Naive thymus-derived CD4-positive, alpha-beta T cell (primary cell): ENCODE data around the gene YTHDC2. TPM values are rescaled to one million over a fixed set of nuclear protein-coding genes. Genes with fewer than 3 reads are reported as not detected.

ENCODE experiments used
- ATAC-seq: fragments of 150-1000 bp; cut with Tn5 transposase; 2 replicates; pipeline ENCODE4 v1.10.0; 2021; ENCODE audit warnings: mild to moderate bottlenecking, moderate library complexity
- CTCF ChIA-PET: fragments of 350-600 bp; sonication (Branson Sonifier 250); formaldehyde crosslinking; loops from one replicate; lab custom pipeline; 2021; ENCODE audit warnings: antibody characterized with exemption; lab: Charles Lee
- POLR2A ChIA-PET: fragments of 350-600 bp; sonication (Branson Sonifier 250); formaldehyde crosslinking; loops from one replicate; lab custom pipeline; 2021; ENCODE audit warnings: antibody characterized with exemption, inconsistent platforms; lab: Charles Lee
- DNase-seq, 9 donors: peaks; one replicate each; pipeline versions ENCODE4 v3.0.0 to v3.0.0-alpha.2; 2020 to 2022; ENCODE audit warnings: mixed read lengths in 1 of 9
- H3K27ac ChIP-seq: one replicate; pipeline ENCODE4 v1.7.0; 2013; ENCODE audit warnings: mild to moderate bottlenecking, low read depth, low read length, moderate library complexity
- H3K27me3 ChIP-seq, 2 donors: one replicate each; pipeline ENCODE4 v1.7.0; 2013; ENCODE audit warnings: low read length in 2 of 2, mild to moderate bottlenecking in 2 of 2, moderate library complexity in 2 of 2; ENCODE audit not compliant: control insufficient read depth in 2 of 2, insufficient read depth in 2 of 2
- H3K36me3 ChIP-seq, 3 experiments: 1 replicate in 2 of 3; 2 replicates in 1 of 3; pipeline ENCODE4 v1.7.0; 2013; ENCODE audit warnings: low read length in 3 of 3, mild to moderate bottlenecking in 3 of 3, moderate library complexity in 1 of 3; ENCODE audit not compliant: insufficient read depth in 3 of 3, control insufficient read depth in 2 of 3
- H3K4me1 ChIP-seq, 2 donors: one replicate each; pipeline ENCODE4 v1.7.0; 2013; ENCODE audit warnings: low read length in 2 of 2, mild to moderate bottlenecking in 2 of 2, moderate library complexity in 1 of 2; ENCODE audit not compliant: control insufficient read depth in 2 of 2, insufficient read depth in 2 of 2
- H3K4me3 ChIP-seq: 2 replicates; pipeline ENCODE4 v1.7.0; 2013; ENCODE audit warnings: mild to moderate bottlenecking, low read length
- H3K9me3 ChIP-seq, 3 experiments: 1 replicate in 2 of 3; 2 replicates in 1 of 3; pipeline ENCODE4 v1.7.0; 2013; ENCODE audit warnings: low read length in 3 of 3; ENCODE audit not compliant: control insufficient read depth in 2 of 3
- H3K27ac Mint-ChIP-seq, 9 donors: one replicate each; pipeline ENCODE4 v1.8.0; 2020 to 2022; ENCODE audit warnings: mixed read lengths in 9 of 9, mild to moderate bottlenecking in 8 of 9, moderate library complexity in 5 of 9, inconsistent platforms in 2 of 9
- H3K27me3 Mint-ChIP-seq, 5 donors: one replicate each; pipeline ENCODE4 v1.8.0; 2021 to 2022; ENCODE audit warnings: mixed read lengths in 5 of 5, mild to moderate bottlenecking in 1 of 5
- H3K36me3 Mint-ChIP-seq, 5 donors: one replicate each; pipeline ENCODE4 v1.8.0; 2020 to 2022; ENCODE audit warnings: mixed read lengths in 5 of 5, mild to moderate bottlenecking in 3 of 5, inconsistent platforms in 1 of 5
- H3K4me1 Mint-ChIP-seq, 7 donors: one replicate each; pipeline ENCODE4 v1.8.0; 2020 to 2022; ENCODE audit warnings: mixed read lengths in 7 of 7, mild to moderate bottlenecking in 3 of 7, inconsistent platforms in 1 of 7
- H3K4me3 Mint-ChIP-seq, 10 donors: one replicate each; pipeline ENCODE4 v1.8.0; 2020 to 2022; ENCODE audit warnings: mild to moderate bottlenecking in 10 of 10, mixed read lengths in 10 of 10, moderate library complexity in 6 of 10, inconsistent platforms in 2 of 10
- H3K9me3 Mint-ChIP-seq, 11 donors: one replicate each; pipeline ENCODE4 v1.8.0; 2020 to 2022; ENCODE audit warnings: mixed read lengths in 11 of 11, mild to moderate bottlenecking in 4 of 11, inconsistent platforms in 1 of 11, moderate library complexity in 1 of 11
- intact Hi-C, 2 donors: fragments of 100-400 bp; cut with micrococcal nuclease; formaldehyde crosslinking; loops; one replicate each; pipeline ENCODE4 v1.15.1; 2023
- polyA plus RNA-seq, 2 donors: library from polyadenylated mRNA; unstranded; fragments of 300-500 nt; fragmentation: Illumina TruSeq; gene quantifications; one replicate each; pipeline ENCODE4 v1.2.3, GENCODE V29; 2021
- total RNA-seq, 6 experiments: library from RNA in 5 of 6; stranded (reverse) in 5 of 6; gene quantifications; 1 replicate in 5 of 6; 2 replicates in 1 of 6; pipeline ENCODE4 v1.2.3 and lab custom pipeline; 2021 to 2026

The YTHDC2 gene
- total and polyA plus RNA-seq, 7 experiments from 2014 or later = 8.1 to 53.6 (median 42.5) TPM

DNA sequence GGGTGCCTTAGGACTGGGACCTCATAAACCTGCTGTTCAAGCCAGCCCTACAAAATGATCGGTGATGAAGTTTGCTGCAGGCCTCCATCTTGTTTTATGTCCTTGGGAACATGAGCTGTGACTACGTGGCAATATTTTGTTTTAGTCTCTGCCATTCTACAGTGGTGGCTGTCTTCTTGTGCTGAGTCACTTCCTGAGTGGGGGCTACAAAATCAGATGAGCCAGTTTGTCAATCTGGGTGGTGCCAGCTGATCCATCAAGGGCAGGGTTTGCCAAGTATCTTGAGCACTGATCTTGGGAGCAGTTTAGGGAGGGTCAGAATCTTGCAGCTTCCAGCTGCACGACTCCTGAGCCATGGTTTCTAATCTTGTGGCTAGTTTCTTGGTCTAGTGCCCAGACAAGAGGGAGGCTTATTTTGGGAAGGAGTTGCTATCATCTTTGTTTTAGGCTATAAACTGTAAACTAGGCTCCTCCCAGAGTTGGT, 94.7 kb downstream of the YTHDC2 start:
- Mint-ChIP-seq H3K27me3 (peaks cover 21 to 37% (median 27%) of the 10 kb centered on the region in 5 donors), H3K4me3 (no peak overlapping the region), H3K4me1 (peaks cover 4 to 10% (median 6%) of the 10 kb centered on the region in 7 donors), H3K9me3 (no peaks in the 10 kb centered on the region), H3K36me3 (no peaks in the 10 kb centered on the region), H3K27ac (no peak overlapping the region)
- no peak overlapping the region for H3K4me3 ChIP-seq
- no peaks in the 10 kb centered on the region for H3K9me3 ChIP-seq
- intact Hi-C loops = loop anchor here in 1 of 2 donors (5.0 kb wide), 1 partner anchor 1431 kb away; no protein-coding TSS in a partner anchor
- H3K27ac ChIP-seq = no peak overlapping the region
- ATAC-seq (no peak), DNase-seq (no peak)
- CTCF ChIA-PET = interaction anchor here (0.6 to 1.8 kb wide), 5 partner anchors 24 to 612 kb away, joined by 3 to 7 read pairs (median 5); no protein-coding TSS in a partner anchor
- no peaks in the 10 kb centered on the region for H3K4me1 ChIP-seq
- POLR2A ChIA-PET = no interaction called here
- no peaks in the 10 kb centered on the region for H3K36me3 ChIP-seq
- no peaks in the 10 kb centered on the region for H3K27me3 ChIP-seq

GRCh38 chr5:113612060-113612496, 98.6 kb downstream of the YTHDC2 start:
- ATAC-seq = peak; percentile 72
- no peaks in the 10 kb centered on the region for H3K36me3 Mint-ChIP-seq
- POLR2A ChIA-PET = no interaction called here

GRCh38 chr5:113614191-113614590, 100.7 kb downstream of the YTHDC2 start:
- Mint-ChIP-seq H3K36me3 (no peaks in the 10 kb centered on the region), H3K9me3 (no peaks in the 10 kb centered on the region), H3K27ac (no peak overlapping the region), H3K27me3 (peaks cover 11 to 22% (median 13%) of the 10 kb centered on the region in 5 donors), H3K4me1 (peaks cover 0 to 4% (median 0%) of the 10 kb centered on the region in 7 donors), H3K4me3 (no peak overlapping the region)
- Histone ChIP-seq H3K4me3 (no peak overlapping the region), H3K9me3 (no peaks in the 10 kb centered on the region), H3K4me1 (no peaks in the 10 kb centered on the region), H3K27me3 (no peaks in the 10 kb centered on the region), H3K36me3 (no peaks in the 10 kb centered on the region), H3K27ac (no peak overlapping the region)
- intact Hi-C loops = loop anchor here (5.0 kb wide), 4 partner anchors 1178 to 1973 kb away; no protein-coding TSS in a partner anchor
- DNase-seq = no peak
- ChIA-PET POLR2A (no interaction called here), CTCF (no interaction called here)
- ATAC-seq = no peak

More at GRCh38 chr5:113612060-113612496, 98.6 kb downstream of the YTHDC2 start:
- Histone ChIP-seq H3K4me1 (no peaks in the 10 kb centered on the region), H3K27ac (no peak overlapping the region), H3K9me3 (no peaks in the 10 kb centered on the region), H3K27me3 (no peaks in the 10 kb centered on the region), H3K4me3 (no peak overlapping the region), H3K36me3 (no peaks in the 10 kb centered on the region)
- intact Hi-C loops = loop anchor here (1.0 to 5.0 kb wide), 6 partner anchors 52 to 1975 kb away; no protein-coding TSS in a partner anchor
- Mint-ChIP-seq H3K27me3 (peaks cover 11 to 26% (median 19%) of the 10 kb centered on the region in 5 donors), H3K4me1 (peaks cover 0 to 7% (median 3%) of the 10 kb centered on the region in 7 donors), H3K4me3 (no peak overlapping the region), H3K9me3 (no peaks in the 10 kb centered on the region), H3K27ac (no peak overlapping the region)
- DNase-seq = peak in 6 of 9 donors; percentile 14 to 49 (median 38)
- CTCF ChIA-PET = interaction anchor here (0.7 to 1.9 kb wide), 9 partner anchors 9 to 1963 kb away, joined by 3 to 7 read pairs (median 5); no protein-coding TSS in a partner anchor

DNA sequence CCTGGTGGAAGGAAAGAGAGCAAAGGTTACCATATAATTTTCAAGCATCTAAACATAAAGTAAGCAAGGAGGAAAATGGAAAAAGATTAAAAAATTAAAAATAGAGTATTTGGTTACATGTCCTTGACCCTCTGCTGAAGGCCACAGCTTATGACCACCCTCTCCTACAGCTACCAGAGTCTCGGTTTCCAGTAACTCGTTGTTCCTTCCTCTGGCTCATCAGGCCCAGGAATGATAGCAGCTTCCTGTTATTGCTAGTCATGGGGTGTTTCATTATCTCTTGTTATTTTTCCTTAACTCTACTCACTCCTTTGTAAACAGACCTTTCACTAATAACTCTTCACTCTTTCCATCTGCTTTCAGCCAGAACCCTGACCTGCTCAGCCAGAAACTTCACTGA, 102.2 kb downstream of the YTHDC2 start:
- Histone ChIP-seq H3K9me3 (no peaks in the 10 kb centered on the region), H3K27me3 (no peaks in the 10 kb centered on the region), H3K36me3 (no peaks in the 10 kb centered on the region), H3K4me1 (no peaks in the 10 kb centered on the region), H3K4me3 (no peak overlapping the region), H3K27ac (no peak overlapping the region)
- DNase-seq = no peak
- H3K4me1 Mint-ChIP-seq = peaks cover 0 to 4% (median 0%) of the 10 kb centered on the region in 7 donors
- H3K36me3 Mint-ChIP-seq = no peaks in the 10 kb centered on the region
- no peaks in the 10 kb centered on the region for H3K9me3 Mint-ChIP-seq
- no peak for ATAC-seq
- CTCF ChIA-PET = interaction anchor here (0.7 kb wide), 1 partner anchor 835 kb away, joined by 3 read pairs; no protein-coding TSS in a partner anchor
- H3K27me3 Mint-ChIP-seq = peaks cover 4 to 19% (median 11%) of the 10 kb centered on the region in 5 donors
- no peak overlapping the region for H3K4me3 Mint-ChIP-seq
- POLR2A ChIA-PET = no interaction called here
- intact Hi-C loops = no loop called here
- H3K27ac Mint-ChIP-seq = no peak overlapping the region

DNA sequence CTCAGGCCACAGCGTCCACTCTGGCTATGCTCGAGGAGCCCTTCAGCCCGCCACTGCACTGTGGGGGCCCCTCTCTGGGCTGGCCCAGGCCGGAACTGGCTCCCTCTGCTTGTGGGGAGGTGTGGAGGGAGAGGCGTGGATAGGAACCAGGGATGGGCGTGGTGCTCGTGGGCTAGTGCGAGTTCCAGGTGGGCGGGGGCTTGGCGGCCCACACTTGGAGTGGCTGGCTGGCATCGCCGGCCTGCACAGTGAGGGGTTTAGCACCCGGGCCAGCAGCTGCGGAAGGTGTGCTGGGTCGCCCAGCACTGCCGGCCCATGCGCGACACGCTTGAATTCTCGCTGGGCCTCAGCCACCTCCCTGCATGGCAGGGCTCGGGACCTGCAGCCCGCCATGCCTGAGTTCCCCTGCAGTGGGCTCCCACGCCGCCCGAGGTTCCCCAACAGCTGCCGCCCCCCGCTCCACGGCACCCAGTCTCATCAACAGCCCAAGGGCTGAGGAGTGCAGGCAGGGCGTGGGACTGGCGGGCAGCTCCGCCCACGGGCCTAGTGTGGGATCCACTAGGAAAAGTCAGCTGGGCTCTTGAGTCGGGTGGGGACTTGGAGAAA, 103.8 kb downstream of the YTHDC2 start:
- no peak overlapping the region for H3K27ac ChIP-seq
- ATAC-seq (no peak), DNase-seq (no peak)
- no peaks in the 10 kb centered on the region for H3K4me1 ChIP-seq
- H3K9me3 ChIP-seq = no peaks in the 10 kb centered on the region
- Mint-ChIP-seq H3K4me1 (peaks cover 0 to 4% (median 0%) of the 10 kb centered on the region in 7 donors), H3K4me3 (no peak overlapping the region), H3K9me3 (no peaks in the 10 kb centered on the region), H3K36me3 (no peaks in the 10 kb centered on the region), H3K27ac (no peak overlapping the region), H3K27me3 (peaks cover 4 to 16% (median 6%) of the 10 kb centered on the region in 5 donors)
- no peak overlapping the region for H3K4me3 ChIP-seq
- no peaks in the 10 kb centered on the region for H3K27me3 ChIP-seq
- ChIA-PET POLR2A (no interaction called here), CTCF (interaction anchor here (0.7 to 0.8 kb wide), 2 partner anchors 769 to 1071 kb away, joined by 3 read pairs; no protein-coding TSS in a partner anchor)
- H3K36me3 ChIP-seq = no peaks in the 10 kb centered on the region
- intact Hi-C loops = no loop called here

DNA sequence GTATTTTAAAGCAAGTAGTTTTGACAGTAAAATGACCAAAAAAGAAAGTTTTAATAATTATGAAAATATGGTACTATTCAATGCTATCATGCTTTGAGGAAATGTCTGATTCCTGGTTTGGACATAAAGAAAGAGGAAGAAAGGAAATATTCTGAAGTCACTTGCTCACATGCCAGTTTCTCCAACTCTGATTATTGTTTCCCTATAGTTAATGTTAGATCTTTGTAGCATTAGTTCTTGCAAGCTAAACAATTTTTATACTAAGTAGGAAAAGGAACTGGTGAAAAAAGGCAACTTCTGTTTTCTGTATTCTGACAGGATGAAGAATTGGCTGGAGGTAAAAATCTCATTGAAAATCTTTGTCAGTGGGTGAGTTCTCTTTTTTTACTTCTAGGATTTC, 119.5 kb downstream of the YTHDC2 start:
- ChIA-PET CTCF (no interaction called here), POLR2A (no interaction called here)
- Mint-ChIP-seq H3K4me3 (no peak overlapping the region), H3K4me1 (no peaks in the 10 kb centered on the region), H3K27ac (no peak overlapping the region), H3K27me3 (peaks cover 10 to 22% (median 17%) of the 10 kb centered on the region in 5 donors), H3K9me3 (peaks cover 0 to 9% (median 2%) of the 10 kb centered on the region in 11 donors), H3K36me3 (no peaks in the 10 kb centered on the region)
- intact Hi-C loops = no loop called here
- DNase-seq (no peak), ATAC-seq (no peak)
- Histone ChIP-seq H3K9me3 (peaks cover 0 to 2% (median 0%) of the 10 kb centered on the region in 3 experiments), H3K4me1 (no peaks in the 10 kb centered on the region), H3K36me3 (no peaks in the 10 kb centered on the region), H3K27ac (no peak overlapping the region), H3K4me3 (no peak overlapping the region), H3K27me3 (no peaks in the 10 kb centered on the region)
